HepG2 (cell line): ENCODE measurements around the gene TMOD2. TPM values are rescaled to one million over a fixed set of nuclear protein-coding genes. Genes with fewer than 3 reads are reported as not detected.

Experiments
- ATAC-seq: fragments of 200-7000 bp; cut with Tn5 transposase; 3 replicates; pipeline ENCODE4 v1.9.1; 2020; ENCODE audit warnings: mild to moderate bottlenecking, moderate library complexity
- BruUV-seq: library from RNA; stranded (reverse); fragments of 400-500 nt; replicated peaks from 2 replicates; lab custom pipeline; 2021; lab: Mats Ljungman, UMichigan
- CTCF ChIA-PET: fragments of 300-600 bp; formaldehyde crosslinking; extraction: SDS; loops from one replicate; lab custom pipeline; 2021; ENCODE audit warnings: low total read pairs, inconsistent platforms, low intra/inter-chr PET ratio; lab: Yijun Ruan, JAX
- POLR2A ChIA-PET: fragments of 350-600 bp; sonication (Branson Sonifier 250); formaldehyde crosslinking; loops from one replicate; lab custom pipeline; 2020; ENCODE audit warnings: antibody characterized with exemption, inconsistent platforms; lab: Yijun Ruan, JAX
- DNase-seq: peaks from one replicate; pipeline ENCODE4 v3.0.0-alpha.2; 2015; ENCODE audit warnings: low spot score
- FAIRE-seq: peaks from 3 replicates; lab custom pipeline; 2011; peaks lifted over from hg19 to GRCh38; lab: Jason Lieb, UNC
- H2AFZ ChIP-seq: one replicate; pipeline ENCODE4 v1.6.1; 2011; ENCODE audit warnings: low read length, inconsistent platforms
- H3K27ac ChIP-seq: fragments of 300-600 bp; 3 replicates; pipeline ENCODE4 v1.8.0; 2011; ENCODE audit warnings: mixed run types, mild to moderate bottlenecking, mixed read lengths, low read length, inconsistent platforms; ENCODE audit not compliant: insufficient read depth; ENCODE audit errors: extremely low read length
- H3K27me3 ChIP-seq, 2 experiments: fragments of 200-600 bp in 1 of 2; 2 replicates in 1 of 2; 3 replicates in 1 of 2; pipeline versions ENCODE4 v1.6.0 to v1.8.0; 2011; ENCODE audit warnings: low read length in 2 of 2, mild to moderate bottlenecking in 2 of 2, moderate library complexity in 2 of 2, inconsistent platforms in 1 of 2; ENCODE audit not compliant: insufficient read depth in 2 of 2, control insufficient read depth in 1 of 2
- H3K36me3 ChIP-seq, 2 experiments: fragments of 200-600 bp in 1 of 2; replicated peaks in 1 of 2; 2 replicates in 1 of 2; 3 replicates in 1 of 2; pipeline versions ENCODE4 v1.5.1 to v1.8.0; 2011; ENCODE audit warnings: low read length in 2 of 2, inconsistent platforms in 1 of 2; ENCODE audit not compliant: insufficient read depth in 2 of 2, control insufficient read depth in 1 of 2
- H3K4me1 ChIP-seq: 2 replicates; pipeline ENCODE4 v1.5.1; 2012; ENCODE audit warnings: low read length, inconsistent platforms; ENCODE audit not compliant: insufficient read depth
- H3K4me2 ChIP-seq: 2 replicates; pipeline ENCODE4 v1.6.0; 2011; ENCODE audit warnings: low read depth, low read length, inconsistent platforms
- H3K4me3 ChIP-seq, 3 experiments: fragments of 200-600 bp in 1 of 3; sonication (generic), shearing (Covaris generic) in 1 of 3; replicated peaks in 1 of 3; 2 replicates each; pipeline ENCODE4 v1.5.1; 2011 to 2016; ENCODE audit warnings: low read length in 3 of 3, inconsistent platforms in 2 of 3, low read depth in 2 of 3, mild to moderate bottlenecking in 2 of 3, control low read depth in 1 of 3, mixed read lengths in 1 of 3; ENCODE audit not compliant: insufficient read depth in 1 of 3
- H3K79me2 ChIP-seq: one replicate; pipeline ENCODE4 v1.6.1; 2011; ENCODE audit warnings: low read length, inconsistent platforms; ENCODE audit not compliant: insufficient read depth
- H3K9ac ChIP-seq: 2 replicates; pipeline ENCODE4 v1.6.0; 2011; ENCODE audit warnings: mild to moderate bottlenecking, low read depth, low read length, inconsistent platforms; ENCODE audit not compliant: insufficient read depth
- H3K9me3 ChIP-seq: 2 replicates; pipeline ENCODE4 v1.5.1; 2012; ENCODE audit warnings: mild to moderate bottlenecking, low read length
- H4K20me1 ChIP-seq: 2 replicates; pipeline ENCODE4 v1.6.0; 2011; ENCODE audit warnings: inconsistent platforms, mild to moderate bottlenecking, low read length, moderate library complexity; ENCODE audit not compliant: insufficient read depth
- BHLHE40 ChIP-seq: IDR thresholded peaks from 2 replicates; pipeline ENCODE4 v1.6.1; 2011; ENCODE audit warnings: low read length, improper control_type of control experiment
- FOXK1 ChIP-seq: sonication (generic); formaldehyde crosslinking; IDR thresholded peaks from 2 replicates; pipeline ENCODE4 v1.4.0; 2020; ENCODE audit warnings: low read depth, missing genetic modification reagents, borderline replicate concordance
- GATAD1 ChIP-seq: IDR thresholded peaks from 2 replicates; pipeline ENCODE4 v1.6.1; 2016; ENCODE audit warnings: missing genetic modification reagents, missing compliant biosample characterization
- HHEX ChIP-seq: IDR thresholded peaks from 2 replicates; pipeline ENCODE4 v1.6.1; 2016; ENCODE audit warnings: control low read depth
- HMGXB3 ChIP-seq: sonication (generic); formaldehyde crosslinking; IDR thresholded peaks from 2 replicates; pipeline ENCODE4 v1.4.0; 2020; ENCODE audit warnings: missing genetic modification reagents, borderline replicate concordance
- MLLT10 ChIP-seq: sonication (generic); formaldehyde crosslinking; IDR thresholded peaks from 2 replicates; pipeline ENCODE4 v1.4.0; 2020; ENCODE audit warnings: missing genetic modification reagents
- NR3C1 ChIP-seq: sonication (generic); formaldehyde crosslinking; IDR thresholded peaks from 2 replicates; pipeline ENCODE4 v1.4.0; 2020; ENCODE audit warnings: missing genetic modification reagents
- PPARG ChIP-seq: conservative IDR thresholded peaks from 2 replicates; pipeline ENCODE4 v1.6.1; 2016; ENCODE audit warnings: missing biosample characterization, missing genetic modification reagents
- RAD21 ChIP-seq: fragments of 450-650 bp; formaldehyde crosslinking; IDR thresholded peaks from 2 replicates; pipeline ENCODE4 v1.5.0; 2020; ENCODE audit warnings: mild to moderate bottlenecking
- SYNCRIP ChIP-seq: fragments of 200-400 bp; formaldehyde crosslinking; IDR thresholded peaks from 2 replicates; pipeline ENCODE4 v1.6.1; 2018; ENCODE audit warnings: mild to moderate bottlenecking, low read depth, low read length; ENCODE audit not compliant: insufficient read depth
- YEATS2 ChIP-seq: sonication (generic); formaldehyde crosslinking; IDR thresholded peaks from 2 replicates; pipeline ENCODE4 v1.4.0; 2020; ENCODE audit warnings: missing genetic modification reagents, borderline replicate concordance
- ZBTB10 ChIP-seq: sonication (generic); formaldehyde crosslinking; IDR thresholded peaks from 2 replicates; pipeline ENCODE4 v1.4.0; 2020; ENCODE audit warnings: missing genetic modification reagents, borderline replicate concordance
- ZFP37 ChIP-seq: sonication (generic); formaldehyde crosslinking; IDR thresholded peaks from 2 replicates; pipeline ENCODE4 v1.4.0; 2020; ENCODE audit warnings: missing genetic modification reagents, borderline replicate concordance
- ZNF512B ChIP-seq: sonication (generic); formaldehyde crosslinking; IDR thresholded peaks from 2 replicates; pipeline ENCODE4 v1.5.1; 2020; ENCODE audit warnings: missing genetic modification reagents, mild to moderate bottlenecking, borderline replicate concordance
- ZNF569 ChIP-seq: sonication (generic); formaldehyde crosslinking; IDR thresholded peaks from 2 replicates; pipeline ENCODE4 v1.5.0; 2020; ENCODE audit warnings: mild to moderate bottlenecking, missing genetic modification reagents, moderate library complexity, borderline replicate concordance
- ZNF879 ChIP-seq: sonication (generic); formaldehyde crosslinking; IDR thresholded peaks from 2 replicates; pipeline ENCODE4 v1.8.1; 2023; ENCODE audit warnings: missing genetic modification reagents
- WGBS: methylation state at CpG from one replicate; pipeline ENCODE4 v1.1.6; 2017; ENCODE audit warnings: low lambda C conversion rate; 5-methylcytosine and 5-hydroxymethylcytosine counted together
- in situ Hi-C: cut with HindIII; loops from 2 replicates; pipeline ENCODE4 v1.10.0; 2017; ENCODE audit warnings: low pct_unique_long_range_greater_than_20kb; ENCODE audit not compliant: extremely low pct_ligation_motif_present
- intact Hi-C: fragments of 100-400 bp; cut with micrococcal nuclease; formaldehyde crosslinking; loops from one replicate; pipeline ENCODE4 v1.10.0; 2022; ENCODE audit not compliant: unreplicated experiment
- polyA plus RNA-seq, 8 experiments: library from polyadenylated mRNA; depleted of rRNA in 3 of 8; stranded (reverse) in 7 of 8; unstranded in 1 of 8; fragments of >200 nt; fragmentation: Illumina TruSeq in 4 of 8; extraction: Trizol in 4 of 8; gene quantifications; 2 replicates each; pipeline versions ENCODE4 v1.2.1 to v1.2.3, GENCODE V29; 2011 to 2016; ENCODE audit warnings: low read depth in 4 of 8, missing spikeins in 1 of 8, mixed read lengths in 1 of 8; ENCODE audit not compliant: insufficient read depth in 1 of 8
- total RNA-seq, 5 experiments: library from RNA; depleted of rRNA; stranded (reverse); fragments of >200 nt; fragmentation: Illumina TruSeq; extraction: Trizol; gene quantifications; 2 replicates each; pipeline ENCODE4 v1.2.3, GENCODE V29; 2016; ENCODE audit warnings: low read depth in 1 of 5

The TMOD2 gene
- total and polyA plus RNA-seq, 2 of the 13 experiments (the other 11 are each of a cell fraction or from before 2014, with no cell fraction given): 0.01 to 0.02 TPM

- CTCF ChIA-PET: no interaction called here
- peaks cover 68% of the 10 kb centered on the region for H3K4me1 ChIP-seq
- 99% methylated on average over 5 of the region's 5 CpGs for WGBS
- H3K4me2 ChIP-seq: no peak overlapping the region
- no peaks in the 10 kb centered on the region for H3K9me3 ChIP-seq
- no peak for DNase-seq
- no peaks in the 10 kb centered on the region for H3K27me3 ChIP-seq
- no peak for ATAC-seq
- FAIRE-seq: no peak
- no peak overlapping the region for H3K9ac ChIP-seq
- no peak overlapping the region for H3K4me3 ChIP-seq
- POLR2A ChIA-PET: no interaction called here
- intact Hi-C loops (no loop called here), in situ Hi-C loops (no loop called here)
- H3K36me3 ChIP-seq: no peaks in the 10 kb centered on the region
- no TSS peak for BruUV-seq
- peaks cover 91% of the 10 kb centered on the region for H3K79me2 ChIP-seq
- H4K20me1 ChIP-seq: peaks cover 8% of the 10 kb centered on the region; the same call in 1 of the 2 replicates
- no peak overlapping the region for H2AFZ ChIP-seq
- no peak overlapping the region for H3K27ac ChIP-seq
- TF ChIP-seq YEATS2 (CRISPR knock-in tag): no peak
- TF ChIP-seq ZNF879: no peak
- TF ChIP-seq HHEX (CRISPR knock-in tag): no peak
- TF ChIP-seq PPARG: no peak
- TF ChIP-seq HMGXB3 (CRISPR knock-in tag): no peak
- TF ChIP-seq ZBTB10 (CRISPR knock-in tag): no peak
- no peak for TF ChIP-seq ZNF569 (CRISPR knock-in tag)
- no peak for TF ChIP-seq NR3C1 (CRISPR knock-in tag)
- TF ChIP-seq GATAD1 (CRISPR knock-in tag): no peak
- no peak for TF ChIP-seq RAD21 (CRISPR knock-in tag)
- TF ChIP-seq SYNCRIP: no peak
- TF ChIP-seq MLLT10: no peak
- no peak for TF ChIP-seq BHLHE40
- TF ChIP-seq ZNF512B (CRISPR knock-in tag): no peak
- TF ChIP-seq FOXK1: no peak
- TF ChIP-seq ZFP37 (CRISPR knock-in tag): no peak
Measured at GRCh38 chr15:51841406-51842040, 90.1 kb downstream of the TMOD2 start.
